GM21381 (cell line): ENCODE measurements around the gene SCAPER.
"Not testable (repeated sequence)": the region's sequence is repeated elsewhere in the genome, so short reads cannot be mapped to it uniquely, and the experiment has no call there.

Experiments used
- ATAC-seq: cut with Tn5 transposase; IDR thresholded peaks from one replicate; pipeline ENCODE4 v1.9.1; 2021; ENCODE audit warnings: mild to moderate bottlenecking, moderate library complexity; ENCODE audit not compliant: unreplicated experiment

The SCAPER gene

DNA sequence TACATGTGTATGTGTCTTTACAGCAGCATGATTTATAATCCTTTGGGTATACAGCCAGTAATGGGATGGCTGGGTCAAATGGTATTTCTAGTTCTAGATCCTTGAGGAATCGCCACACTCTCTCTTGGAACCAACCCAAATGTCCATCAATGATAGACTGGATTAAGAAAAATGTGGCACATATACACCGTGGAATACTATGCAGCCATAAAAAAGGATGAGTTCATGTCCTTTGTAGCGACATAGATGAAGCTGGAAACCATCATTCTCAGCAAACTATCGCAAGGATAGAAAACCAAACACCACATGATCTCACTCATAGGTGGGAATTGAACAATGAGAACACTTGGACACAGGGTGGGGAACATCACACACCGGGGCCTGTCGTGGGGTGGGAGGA, 403.0 kb downstream of the SCAPER start:
- ATAC-seq = not testable (repeated sequence)

GRCh38 chr15:76501726-76502125, 403.4 kb downstream of the SCAPER start:
- ATAC-seq = no peak

- no peak for ATAC-seq
Measured at GRCh38 chr15:76501011-76501410, 404.1 kb downstream of the SCAPER start.

DNA sequence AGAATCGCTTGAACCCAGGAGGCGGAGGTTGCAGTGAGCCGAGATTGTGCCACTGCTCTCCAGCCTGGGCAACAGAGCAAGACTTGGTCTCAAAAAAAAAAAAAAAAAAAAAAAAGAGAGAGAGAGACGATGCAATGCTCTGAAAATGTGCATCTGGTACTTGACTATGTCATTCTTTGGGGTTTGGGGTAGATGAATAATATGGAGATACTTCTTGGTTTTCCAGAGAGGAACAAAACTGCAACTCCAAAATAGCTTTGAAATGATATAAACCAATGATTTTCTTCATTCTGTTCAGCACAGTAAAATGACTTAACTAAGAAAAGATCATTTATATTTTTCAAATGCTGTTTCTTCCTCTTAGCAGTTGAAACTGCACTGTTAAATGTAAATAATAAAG, 409.7 kb downstream of the SCAPER start:
- no peak for ATAC-seq

DNA sequence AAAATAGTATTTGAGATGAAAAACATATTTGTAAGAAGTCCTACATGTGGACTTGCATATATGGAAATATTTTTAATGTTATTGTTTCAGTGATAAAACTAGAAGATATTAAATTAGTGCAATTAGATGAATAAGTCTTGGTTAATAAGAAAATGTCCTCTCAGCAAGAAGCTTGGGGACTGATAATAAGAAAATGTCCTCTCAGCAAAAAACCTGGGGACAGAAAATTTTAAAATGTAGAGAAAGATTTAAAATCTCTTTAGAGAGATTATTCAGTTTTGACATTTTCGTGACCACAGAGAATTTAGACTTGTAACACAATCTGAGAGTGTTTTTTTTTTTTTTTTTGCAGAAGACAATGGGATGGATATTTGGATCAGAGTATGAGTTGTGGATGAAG, 412.6 kb downstream of the SCAPER start:
- ATAC-seq = no peak

DNA sequence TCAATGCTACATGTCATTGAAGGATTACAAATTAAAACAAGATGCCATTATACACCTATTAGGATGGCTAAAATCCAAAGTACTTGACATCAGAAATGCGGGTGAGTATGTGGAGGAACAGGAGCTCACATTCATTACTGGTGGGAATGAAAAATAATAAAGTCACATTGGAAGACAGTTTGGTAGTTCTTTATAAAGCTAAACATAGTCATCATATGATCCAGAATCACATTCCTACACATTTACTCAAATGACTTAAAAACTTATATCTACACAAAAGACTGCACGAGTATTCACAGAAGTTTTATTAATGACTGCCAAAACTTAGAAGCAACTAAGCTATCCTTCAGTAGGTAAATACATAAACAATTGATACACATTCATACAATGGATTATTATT, 421.4 kb downstream of the SCAPER start:
- ATAC-seq = no peak

GRCh38 chr15:76483018-76483417, 422.1 kb downstream of the SCAPER start:
- ATAC-seq = no peak

DNA sequence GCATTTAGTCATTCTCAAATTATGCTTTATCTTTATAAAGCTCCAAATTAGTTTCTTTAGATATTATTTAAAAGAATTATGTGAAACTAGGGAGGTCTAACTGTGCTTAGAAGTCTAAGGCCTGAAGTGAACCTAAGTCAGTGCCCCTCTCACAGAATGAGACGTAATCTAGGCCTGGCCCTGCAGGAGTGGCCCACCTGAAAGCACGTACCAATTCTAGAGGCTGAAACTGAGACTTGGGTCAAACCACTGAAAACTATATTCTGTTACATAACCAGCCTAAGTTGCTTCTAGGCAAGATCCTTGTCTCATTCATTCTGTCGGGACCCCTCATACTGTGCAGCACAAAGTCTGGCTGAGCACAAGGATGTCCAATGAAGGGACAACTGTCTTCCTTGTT, 424.9 kb downstream of the SCAPER start:
- no peak for ATAC-seq

DNA sequence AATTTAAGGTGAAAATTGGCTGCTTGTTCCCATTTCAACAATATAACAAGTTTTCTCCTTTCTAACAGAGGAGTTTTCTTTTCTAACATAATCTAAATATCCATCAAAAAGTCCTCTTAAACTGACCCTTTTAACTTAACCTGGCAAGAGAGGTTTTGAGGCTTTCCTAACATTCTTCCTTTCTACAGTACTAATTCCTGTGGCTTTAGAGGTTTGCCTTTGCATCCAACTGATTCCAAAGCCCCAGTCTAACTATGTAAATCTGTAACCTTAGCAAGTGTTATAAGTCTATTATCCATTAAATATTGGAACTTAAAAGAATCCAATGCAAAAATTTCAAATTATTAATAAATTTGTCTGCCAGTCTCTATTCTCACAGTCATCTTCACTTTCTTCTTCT, 434.4 kb downstream of the SCAPER start:
- no peak for ATAC-seq

GRCh38 chr15:76468722-76469121, 436.4 kb downstream of the SCAPER start:
- no peak for ATAC-seq

GRCh38 chr15:76467136-76467535, 438.0 kb downstream of the SCAPER start:
- ATAC-seq = no peak

- ATAC-seq = no peak
Measured at GRCh38 chr15:76465728-76466127, 439.4 kb downstream of the SCAPER start.

DNA sequence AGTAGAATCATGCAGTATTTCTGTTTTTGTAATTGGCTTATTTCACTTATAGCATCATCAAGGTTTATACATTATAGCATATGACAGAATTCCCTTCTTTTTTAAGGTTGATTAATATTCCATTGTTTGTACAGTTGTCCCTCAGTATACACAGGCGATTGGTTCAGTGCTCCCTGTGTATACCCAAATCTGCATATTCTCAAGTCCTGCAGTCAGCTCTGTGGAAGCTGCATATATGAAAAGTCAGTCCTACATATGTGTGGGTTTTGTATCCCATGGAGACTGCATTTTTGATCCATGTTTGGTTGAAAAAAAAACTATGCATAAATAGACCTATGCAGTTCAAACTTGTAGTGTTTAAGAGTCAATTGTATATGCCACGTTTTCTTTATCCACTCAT, 440.9 kb downstream of the SCAPER start:
- ATAC-seq = no peak

GRCh38 chr15:76460871-76461270, 444.3 kb downstream of the SCAPER start:
- ATAC-seq = no peak

DNA sequence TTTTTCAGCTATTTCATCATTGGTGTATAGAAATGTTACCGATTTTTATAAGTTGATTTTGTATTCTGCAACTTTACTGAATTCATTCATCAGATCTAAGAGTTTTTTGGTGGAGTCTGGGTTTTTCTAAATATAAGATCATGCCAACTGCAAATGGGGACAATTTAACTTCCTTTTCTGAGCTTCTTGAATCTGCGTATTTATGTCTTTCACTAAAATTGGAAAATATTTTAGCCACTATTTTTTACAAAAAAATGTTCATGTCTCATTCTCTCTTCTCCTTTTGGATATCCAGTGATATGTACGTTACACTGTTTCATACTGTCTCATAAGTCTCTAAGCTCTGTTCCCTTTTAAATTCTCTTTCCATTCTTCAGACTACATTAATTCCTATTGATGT, 444.8 kb downstream of the SCAPER start:
- no peak for ATAC-seq

GRCh38 chr15:76451540-76451939, 453.6 kb downstream of the SCAPER start:
- ATAC-seq = no peak

DNA sequence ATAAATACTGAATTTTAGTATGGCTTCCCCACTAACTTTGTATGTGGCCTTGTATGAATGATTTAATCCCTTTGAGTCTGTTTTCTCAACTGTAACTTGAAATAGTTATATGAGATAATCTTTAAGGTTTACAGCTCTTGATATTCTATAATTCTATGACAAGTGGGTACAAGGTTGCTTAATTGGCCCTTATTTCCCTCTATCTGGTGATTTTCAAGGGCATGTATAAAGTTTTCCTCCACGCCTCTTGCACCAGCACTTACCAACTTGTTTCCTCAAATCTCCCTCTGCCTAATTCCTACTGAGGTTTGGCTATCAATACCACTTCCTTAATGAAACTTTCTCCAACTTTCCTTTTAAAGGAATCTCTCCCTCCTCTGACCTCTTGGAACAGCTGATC, 455.7 kb downstream of the SCAPER start:
- ATAC-seq = no peak

DNA sequence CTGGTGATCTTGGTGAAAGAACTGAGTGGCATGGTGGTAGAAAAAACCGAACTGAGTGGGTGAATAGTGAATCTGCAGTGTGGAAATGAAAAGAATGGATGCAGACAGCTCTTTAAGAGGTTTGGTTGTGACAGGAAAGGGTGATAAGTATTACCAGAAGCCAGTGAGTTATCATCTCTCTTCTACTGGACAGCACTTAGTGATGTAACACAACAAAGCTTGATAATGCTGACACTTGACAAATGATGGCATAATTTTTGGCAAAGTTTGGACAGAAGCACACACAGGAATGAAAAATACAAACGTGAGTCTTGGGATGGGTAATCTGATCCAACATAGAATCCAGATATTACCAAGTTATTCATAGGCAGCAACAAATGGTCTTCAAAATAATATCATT, 456.4 kb downstream of the SCAPER start:
- ATAC-seq = no peak

DNA sequence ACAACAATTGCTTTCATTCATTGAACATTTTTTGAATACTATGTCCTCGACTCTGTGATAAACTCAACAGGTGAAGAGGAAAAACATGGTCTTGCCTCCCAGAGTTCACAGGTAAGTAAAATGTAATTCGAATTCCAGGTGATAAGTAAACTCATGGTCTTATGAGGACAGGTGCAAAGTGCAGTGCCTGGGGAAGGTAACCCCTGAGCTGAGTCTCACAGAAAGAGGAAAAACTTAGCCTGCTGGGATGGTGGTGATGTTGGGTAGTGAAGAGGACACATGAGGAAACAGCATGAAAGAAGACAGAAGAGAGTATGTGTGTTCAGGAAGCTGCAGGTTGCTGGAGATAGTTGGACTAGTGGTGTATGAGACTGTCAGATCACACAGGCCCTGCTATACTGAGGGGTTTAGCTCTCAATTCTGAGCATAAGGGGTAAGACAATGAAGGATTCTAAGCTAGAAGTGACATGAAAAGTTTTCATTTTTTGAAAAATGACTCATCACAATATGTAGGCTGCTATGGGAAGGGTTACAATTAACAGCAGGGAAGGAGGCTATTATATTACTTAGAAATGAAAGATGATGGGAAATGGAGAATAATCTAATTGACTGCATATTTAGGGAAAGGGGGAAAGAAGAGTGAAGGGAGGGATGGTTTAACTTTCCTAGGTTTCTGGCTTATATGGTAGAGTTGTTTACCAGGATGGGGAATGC, 457.3 kb downstream of the SCAPER start:
- no peak for ATAC-seq

DNA sequence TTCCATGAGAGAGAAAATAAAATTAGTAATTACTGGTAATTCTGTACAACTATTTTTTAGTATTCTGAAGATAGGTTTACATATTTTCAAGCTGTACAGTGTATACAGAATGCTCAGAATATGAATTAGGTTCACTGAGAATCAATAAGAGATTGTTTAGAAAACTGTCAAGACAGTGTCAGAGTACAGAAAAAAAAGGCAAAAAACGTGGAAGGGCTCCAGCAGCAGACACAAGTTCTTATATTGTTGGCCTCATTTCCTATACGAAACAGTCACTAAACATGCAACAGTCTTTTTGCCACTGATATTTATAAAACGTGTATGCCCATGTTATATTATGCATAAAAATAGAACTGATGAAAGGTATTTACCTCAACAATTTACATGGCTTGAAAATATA, 464.7 kb downstream of the SCAPER start:
- ATAC-seq = no peak

DNA sequence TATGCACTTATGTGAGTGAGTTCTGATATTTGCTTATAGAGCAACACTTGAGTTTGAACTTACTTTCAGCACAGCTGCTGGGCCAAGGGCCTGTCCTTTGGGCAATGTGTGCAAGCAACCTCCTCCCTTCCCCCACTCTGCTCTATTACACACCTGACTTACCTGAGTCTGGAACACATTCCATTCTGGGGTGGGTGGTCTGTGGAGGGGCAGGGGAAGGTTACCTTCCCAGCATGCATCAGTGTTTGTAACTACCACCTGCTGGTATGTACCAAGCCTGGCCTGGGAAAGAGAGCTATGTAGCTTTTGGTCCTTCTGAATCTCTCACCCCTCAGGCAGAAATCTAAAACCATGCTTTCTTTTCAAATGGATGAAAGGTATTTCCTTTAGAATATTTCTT, 465.6 kb downstream of the SCAPER start:
- ATAC-seq = no peak

GRCh38 chr15:76433798-76434400, 471.2 kb downstream of the SCAPER start:
- no peak for ATAC-seq

DNA sequence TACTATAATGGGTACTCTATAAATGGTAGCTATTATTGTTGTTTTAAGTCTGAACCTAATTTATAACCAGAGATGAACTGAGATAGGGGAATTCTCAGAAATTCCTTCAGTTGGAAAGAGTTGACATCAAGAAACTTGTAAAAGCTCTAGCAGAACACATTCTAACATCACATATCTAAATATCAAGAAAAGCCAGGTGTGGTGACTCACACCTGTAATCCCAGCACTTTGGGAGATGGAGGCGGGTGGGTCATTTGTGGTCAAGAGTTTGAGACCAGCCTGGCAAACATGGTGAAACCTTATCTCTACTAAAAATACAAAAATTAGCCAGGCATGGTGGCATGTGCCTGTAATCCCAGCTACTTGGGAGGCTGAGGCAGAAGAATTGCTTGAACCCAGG, 472.1 kb downstream of the SCAPER start:
- not testable (repeated sequence) for ATAC-seq
